Glomerular visceral epithelial cell (primary cell): ENCODE results near the gene SCUBE1.

Experiments used
- DNase-seq: peaks from one replicate; pipeline ENCODE4 v3.0.0-alpha.2; 2016; ENCODE audit errors: extremely low spot score

SCUBE1 gene

GRCh38 chr22:43279867-43280522 lies 63.2 kb downstream of the SCUBE1 start:
- DNase-seq = no peak

- no peak for DNase-seq
These were observed 65.1 kb downstream of the SCUBE1 start for GRCh38 chr22:43277987-43278601.

- no peak for DNase-seq
These were observed 66.1 kb downstream of the SCUBE1 start for GRCh38 chr22:43277091-43277490.

- DNase-seq = peak; percentile 17
These were observed 66.9 kb downstream of the SCUBE1 start for GRCh38 chr22:43276321-43276720.

- peak; percentile 57 for DNase-seq
These were observed 67.4 kb downstream of the SCUBE1 start for GRCh38 chr22:43275545-43276317.

GRCh38 chr22:43274595-43275240 lies 68.5 kb downstream of the SCUBE1 start:
- no peak for DNase-seq

- peak; percentile 55 for DNase-seq
These were observed 69.2 kb downstream of the SCUBE1 start for GRCh38 chr22:43273902-43274484.

- no peak for DNase-seq
These were observed 70.3 kb downstream of the SCUBE1 start for GRCh38 chr22:43272869-43273318.

- no peak for DNase-seq
These were observed 70.9 kb downstream of the SCUBE1 start for GRCh38 chr22:43272301-43272700.

GRCh38 chr22:43270949-43271348 lies 72.2 kb downstream of the SCUBE1 start:
- DNase-seq = no peak

GRCh38 chr22:43270314-43270908 lies 72.8 kb downstream of the SCUBE1 start:
- DNase-seq = no peak

- no peak for DNase-seq
These were observed 73.5 kb downstream of the SCUBE1 start for GRCh38 chr22:43269646-43270045.

- DNase-seq = no peak
These were observed 73.9 kb downstream of the SCUBE1 start for GRCh38 chr22:43269246-43269645.

- DNase-seq = no peak
These were observed 75.1 kb downstream of the SCUBE1 start for GRCh38 chr22:43267981-43268660.

- no peak for DNase-seq
These were observed 75.7 kb downstream of the SCUBE1 start for GRCh38 chr22:43267332-43267980.

- DNase-seq = no peak
These were observed 77.1 kb downstream of the SCUBE1 start for GRCh38 chr22:43266076-43266475.

- DNase-seq = peak; percentile 79
These were observed 79.3 kb downstream of the SCUBE1 start for GRCh38 chr22:43263645-43264514.

- no peak for DNase-seq
These were observed 80.1 kb downstream of the SCUBE1 start for GRCh38 chr22:43262990-43263644.
